ENCODE results near the gene PROP1. TPM values are rescaled to one million over a fixed set of nuclear protein-coding genes. Genes with fewer than 3 reads are reported as not detected.

PROP1 gene
- total RNA-seq, 2 donors from 2014 or later: not detected

GRCh38 chr5:177997319-177997670 is 1.3 kb upstream of the PROP1 start:
- no peak for DNase-seq
- Histone ChIP-seq H3K36me3 (no peaks in the 10 kb centered on the region), H3K4me1 (no peaks in the 10 kb centered on the region), H3K4me3 (no peak overlapping the region), H3K27ac (no peak overlapping the region), H3K9me3 (no peaks in the 10 kb centered on the region), H3K9ac (ENCODE audit: low read depth in 2 of 2, low read length in 2 of 2) (no peak overlapping the region), H3K27me3 (no peaks in the 10 kb centered on the region)
- no peak for TF ChIP-seq CTCF (IDR thresholded peaks at IDR 0.05)
- intact Hi-C loops (cut with DNase I): no loop called here

GRCh38 chr5:177996660-177997318 is 747 bp upstream of the PROP1 start:
- Histone ChIP-seq H3K36me3 (no peaks in the 10 kb centered on the region), H3K27me3 (no peaks in the 10 kb centered on the region), H3K4me3 (no peak overlapping the region), H3K27ac (no peak overlapping the region), H3K9ac (ENCODE audit: low read depth in 2 of 2, low read length in 2 of 2) (no peak overlapping the region), H3K9me3 (no peaks in the 10 kb centered on the region), H3K4me1 (no peaks in the 10 kb centered on the region)
- no peak for DNase-seq
- TF ChIP-seq CTCF (IDR thresholded peaks at IDR 0.05): no peak
- intact Hi-C loops (cut with DNase I): no loop called here

GRCh38 chr5:177994561-177995190 is 1.4 kb downstream of the PROP1 start:
- no peaks in the 10 kb centered on the region for H3K27me3 ChIP-seq
- no peaks in the 10 kb centered on the region for H3K9me3 ChIP-seq
- DNase-seq: no peak
- no peaks in the 10 kb centered on the region for H3K36me3 ChIP-seq
- no peak overlapping the region for H3K4me3 ChIP-seq
- intact Hi-C loops (cut with DNase I): no loop called here
- no peak overlapping the region for H3K27ac ChIP-seq
- no peak for TF ChIP-seq CTCF (IDR thresholded peaks at IDR 0.05)
- H3K4me1 ChIP-seq: no peaks in the 10 kb centered on the region
- no peak overlapping the region for H3K9ac ChIP-seq (ENCODE audit: low read depth in 2 of 2, low read length in 2 of 2)

- H3K27ac ChIP-seq: no peak overlapping the region
- no peaks in the 10 kb centered on the region for H3K36me3 ChIP-seq
- H3K4me3 ChIP-seq: no peak overlapping the region
- no peaks in the 10 kb centered on the region for H3K27me3 ChIP-seq
- no peaks in the 10 kb centered on the region for H3K9me3 ChIP-seq
- TF ChIP-seq CTCF (IDR thresholded peaks at IDR 0.05): no peak
- H3K4me1 ChIP-seq: no peaks in the 10 kb centered on the region
- intact Hi-C loops (cut with DNase I): no loop called here
- no peak for DNase-seq
- no peak overlapping the region for H3K9ac ChIP-seq (ENCODE audit: low read depth in 2 of 2, low read length in 2 of 2)
These were observed 2.0 kb downstream of the PROP1 start for GRCh38 chr5:177994063-177994462.

- Histone ChIP-seq H3K27me3 (no peaks in the 10 kb centered on the region), H3K36me3 (no peaks in the 10 kb centered on the region), H3K9me3 (no peaks in the 10 kb centered on the region), H3K4me1 (no peaks in the 10 kb centered on the region), H3K9ac (ENCODE audit: low read depth in 2 of 2, low read length in 2 of 2) (no peak overlapping the region), H3K4me3 (no peak overlapping the region), H3K27ac (no peak overlapping the region)
- DNase-seq: no peak
- intact Hi-C loops (cut with DNase I): no loop called here
- no peak for TF ChIP-seq CTCF (IDR thresholded peaks at IDR 0.05)
These were observed 3.6 kb downstream of the PROP1 start for GRCh38 chr5:177992466-177992865.

Measured in colonic mucosa (tissue), 4 donors.